ENCODE results near the gene ZBTB40.
A peak's percentile ranks its signal among the peaks of the same experiment; 100 is the strongest.

The ZBTB40 gene

DNA sequence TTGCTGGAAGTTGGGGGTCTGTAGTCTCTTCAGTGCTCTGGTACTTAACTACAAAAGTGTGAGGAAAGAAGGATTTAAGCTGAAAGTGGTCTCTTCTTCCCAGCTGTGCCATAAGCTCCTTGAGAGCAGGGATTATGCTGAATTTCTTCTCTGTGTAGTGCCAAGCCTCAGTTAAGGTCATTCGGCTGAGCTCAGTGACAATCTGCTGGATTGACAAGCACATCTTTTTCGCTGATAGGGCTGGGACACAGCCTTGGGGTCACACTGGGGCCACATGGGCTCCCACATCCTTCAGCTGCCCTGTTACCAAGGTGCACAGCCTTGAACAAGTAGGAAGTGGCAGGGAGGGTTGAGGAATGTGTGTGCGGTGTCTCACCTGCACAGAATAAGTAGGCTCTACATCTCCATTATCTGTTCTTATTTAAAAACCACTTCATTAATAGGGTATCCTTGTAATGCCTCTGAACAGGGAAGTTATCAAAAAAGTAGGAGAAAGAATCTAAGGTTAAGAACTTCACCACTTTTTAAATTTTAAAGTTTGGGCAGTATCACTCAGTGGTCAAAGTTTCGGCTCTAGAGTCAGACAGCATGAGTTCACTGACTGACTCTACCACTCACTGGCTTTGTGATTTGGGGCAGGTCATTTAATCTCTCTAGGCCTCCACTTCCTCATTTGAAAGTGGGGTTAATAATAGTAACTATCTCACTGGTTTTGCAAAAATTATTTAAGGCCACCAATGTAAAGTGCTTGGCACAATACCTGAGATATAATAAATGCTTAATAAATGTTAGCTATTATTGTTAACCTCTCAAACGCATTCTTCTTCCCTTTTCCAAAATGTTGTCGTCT lies 10.3 kb downstream of the ZBTB40 start:
- no peak overlapping the region for H3K27ac ChIP-seq
- no peaks in the 10 kb centered on the region for H3K36me3 ChIP-seq
- TF ChIP-seq, protein P1, sequence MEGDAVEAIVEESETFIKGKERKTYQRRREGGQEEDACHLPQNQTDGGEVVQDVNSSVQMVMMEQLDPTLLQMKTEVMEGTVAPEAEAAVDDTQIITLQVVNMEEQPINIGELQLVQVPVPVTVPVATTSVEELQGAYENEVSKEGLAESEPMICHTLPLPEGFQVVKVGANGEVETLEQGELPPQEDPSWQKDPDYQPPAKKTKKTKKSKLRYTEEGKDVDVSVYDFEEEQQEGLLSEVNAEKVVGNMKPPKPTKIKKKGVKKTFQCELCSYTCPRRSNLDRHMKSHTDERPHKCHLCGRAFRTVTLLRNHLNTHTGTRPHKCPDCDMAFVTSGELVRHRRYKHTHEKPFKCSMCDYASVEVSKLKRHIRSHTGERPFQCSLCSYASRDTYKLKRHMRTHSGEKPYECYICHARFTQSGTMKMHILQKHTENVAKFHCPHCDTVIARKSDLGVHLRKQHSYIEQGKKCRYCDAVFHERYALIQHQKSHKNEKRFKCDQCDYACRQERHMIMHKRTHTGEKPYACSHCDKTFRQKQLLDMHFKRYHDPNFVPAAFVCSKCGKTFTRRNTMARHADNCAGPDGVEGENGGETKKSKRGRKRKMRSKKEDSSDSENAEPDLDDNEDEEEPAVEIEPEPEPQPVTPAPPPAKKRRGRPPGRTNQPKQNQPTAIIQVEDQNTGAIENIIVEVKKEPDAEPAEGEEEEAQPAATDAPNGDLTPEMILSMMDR (IDR thresholded peaks at IDR 0.05; ENCODE audit: low read depth, low read length), result no peak

GRCh38 chr1:22462928-22463327 lies 11.3 kb downstream of the ZBTB40 start:
- DNase-seq, result no peak
- no peaks in the 10 kb centered on the region for H3K27me3 ChIP-seq (ENCODE audit: insufficient read depth, low read depth, severe bottlenecking)
- no peaks in the 10 kb centered on the region for H3K36me3 ChIP-seq
- H3K9me3 ChIP-seq (ENCODE audit: severe bottlenecking), result peaks cover 9% of the 10 kb centered on the region
- H3K27ac ChIP-seq, result no peak overlapping the region; the same call in 1 of the 2 replicates
- TF ChIP-seq, protein P1 (IDR thresholded peaks at IDR 0.05; ENCODE audit: low read depth, low read length), result no peak
- no peak overlapping the region for H3K4me3 ChIP-seq (ENCODE audit: low read depth, low read length)

More for the DNA sequence above, 10.3 kb downstream of the ZBTB40 start:
- no peaks in the 10 kb centered on the region for H3K27me3 ChIP-seq (ENCODE audit: insufficient read depth, low read depth, severe bottlenecking)
- DNase-seq, result peak; percentile 76
- H3K9me3 ChIP-seq (ENCODE audit: severe bottlenecking), result peaks cover 9% of the 10 kb centered on the region
- H3K4me3 ChIP-seq (ENCODE audit: low read depth, low read length), result no peak overlapping the region

GRCh38 chr1:22465015-22465565 lies 13.4 kb downstream of the ZBTB40 start:
- no peak for DNase-seq
- Histone ChIP-seq H3K4me3 (ENCODE audit: low read depth, low read length) (no peak overlapping the region), H3K27me3 (ENCODE audit: insufficient read depth, low read depth, severe bottlenecking) (no peaks in the 10 kb centered on the region), H3K36me3 (no peaks in the 10 kb centered on the region), H3K9me3 (ENCODE audit: severe bottlenecking) (peaks cover 9% of the 10 kb centered on the region), H3K27ac (no peak overlapping the region)
- TF ChIP-seq, protein P1 (IDR thresholded peaks at IDR 0.05; ENCODE audit: low read depth, low read length), result no peak

GRCh38 chr1:22465671-22466070 lies 14.0 kb downstream of the ZBTB40 start:
- no peaks in the 10 kb centered on the region for H3K27me3 ChIP-seq (ENCODE audit: insufficient read depth, low read depth, severe bottlenecking)
- no peak overlapping the region for H3K4me3 ChIP-seq (ENCODE audit: low read depth, low read length)
- no peak overlapping the region for H3K27ac ChIP-seq
- H3K9me3 ChIP-seq (ENCODE audit: severe bottlenecking), result peaks cover 9% of the 10 kb centered on the region
- TF ChIP-seq, protein P1 (IDR thresholded peaks at IDR 0.05; ENCODE audit: low read depth, low read length), result no peak
- no peaks in the 10 kb centered on the region for H3K36me3 ChIP-seq
- no peak for DNase-seq

- peak overlapping the region; percentile 48 for H3K27ac ChIP-seq
- H3K9me3 ChIP-seq (ENCODE audit: severe bottlenecking), result peaks cover 5% of the 10 kb centered on the region
- TF ChIP-seq, protein P1 (IDR thresholded peaks at IDR 0.05; ENCODE audit: low read depth, low read length), result no peak
- no peaks in the 10 kb centered on the region for H3K36me3 ChIP-seq
- no peak overlapping the region for H3K4me3 ChIP-seq (ENCODE audit: low read depth, low read length)
- DNase-seq, result peak; percentile 71
- H3K27me3 ChIP-seq (ENCODE audit: insufficient read depth, low read depth, severe bottlenecking), result no peaks in the 10 kb centered on the region
These were observed 18.6 kb downstream of the ZBTB40 start for GRCh38 chr1:22470227-22470626.

Data from WERI-Rb-1 (cell line).